A673 (cell line): Measurements from ENCODE around the gene ACSM4. TPM values are rescaled to one million over a fixed set of nuclear protein-coding genes. Genes with fewer than 3 reads are reported as not detected.

Experiments
- BruUV-seq: library from RNA; stranded (reverse); fragments of 400-500 nt; replicated peaks from 2 replicates; lab custom pipeline; 2021; lab: Mats Ljungman, UMichigan
- CTCF ChIA-PET: fragments of 300-600 bp; sonication (Branson Sonifier 250); formaldehyde crosslinking; loops from one replicate; lab custom pipeline; 2022; ENCODE audit warnings: antibody characterized with exemption; lab: Charles Lee
- POLR2A ChIA-PET: fragments of 300-600 bp; sonication (Branson Sonifier 250); formaldehyde crosslinking; loops from one replicate; lab custom pipeline; 2022; ENCODE audit warnings: antibody characterized with exemption; ENCODE audit not compliant: low non-redundant PET; lab: Charles Lee
- DNase-seq: peaks from one replicate; pipeline ENCODE4 v3.0.0-alpha.2; 2015; ENCODE audit warnings: low spot score
- H3K27ac ChIP-seq: fragments of 200-600 bp; sonication (generic); 2 replicates; pipeline ENCODE4 v1.5.1; 2016; ENCODE audit warnings: mixed run types, low read depth, mild to moderate bottlenecking, mixed read lengths, antibody characterized with exemption, low read length; ENCODE audit not compliant: poor library complexity, severe bottlenecking
- H3K27me3 ChIP-seq: fragments of 200-600 bp; sonication (generic); replicated peaks from 2 replicates; pipeline ENCODE4 v1.6.1; 2017; ENCODE audit warnings: mixed run types, low read depth, mild to moderate bottlenecking, mixed read lengths, antibody characterized with exemption, low read length; ENCODE audit not compliant: insufficient read depth, poor library complexity
- H3K36me3 ChIP-seq: fragments of 200-600 bp; sonication (generic); 2 replicates; pipeline ENCODE4 v1.6.1; 2016; ENCODE audit warnings: mixed run types, mild to moderate bottlenecking, mixed read lengths, antibody characterized with exemption, low read length; ENCODE audit not compliant: insufficient read depth, poor library complexity, severe bottlenecking
- H3K4me1 ChIP-seq: fragments of 200-600 bp; sonication (generic); 2 replicates; pipeline ENCODE4 v1.6.1; 2017; ENCODE audit warnings: mixed run types, mild to moderate bottlenecking, mixed read lengths, antibody characterized with exemption, low read length; ENCODE audit not compliant: insufficient read depth, poor library complexity, severe bottlenecking
- H3K4me3 ChIP-seq: fragments of 200-600 bp; sonication (generic); 2 replicates; pipeline ENCODE4 v1.5.1; 2016; ENCODE audit warnings: low read depth, mixed run types, mild to moderate bottlenecking, mixed read lengths, low read length; ENCODE audit not compliant: poor library complexity, severe bottlenecking
- H3K9me3 ChIP-seq: fragments of 200-600 bp; sonication (generic); 2 replicates; pipeline ENCODE4 v1.6.1; 2016; ENCODE audit warnings: mixed run types, low read depth, mild to moderate bottlenecking, mixed read lengths, antibody characterized with exemption, low read length; ENCODE audit not compliant: poor library complexity, severe bottlenecking
- CTCF ChIP-seq: fragments of 300-800, 200-600 bp; sonication (generic); conservative IDR thresholded peaks from 2 replicates; pipeline ENCODE4 v1.5.1; 2017; ENCODE audit warnings: low read depth, mild to moderate bottlenecking, antibody characterized with exemption, low read length, moderate library complexity, mixed read lengths
- EZH2 ChIP-seq: fragments of 200-600 bp; sonication (generic); IDR thresholded peaks from 2 replicates; pipeline ENCODE4 v1.6.1; 2017; ENCODE audit warnings: borderline replicate concordance, low read depth, mild to moderate bottlenecking, mixed read lengths, antibody characterized with exemption, low read length; ENCODE audit not compliant: poor library complexity, severe bottlenecking
- intact Hi-C: fragments of 100-400 bp; cut with micrococcal nuclease; formaldehyde crosslinking; loops from one replicate; pipeline ENCODE4 v1.10.0; 2022; ENCODE audit not compliant: unreplicated experiment
- total RNA-seq: library from RNA; stranded (reverse); gene quantifications from 2 replicates; pipeline ENCODE4 v1.2.3, GENCODE V29; 2021

The ACSM4 gene
- total RNA-seq, 1 experiment from 2014 or later = not detected

DNA sequence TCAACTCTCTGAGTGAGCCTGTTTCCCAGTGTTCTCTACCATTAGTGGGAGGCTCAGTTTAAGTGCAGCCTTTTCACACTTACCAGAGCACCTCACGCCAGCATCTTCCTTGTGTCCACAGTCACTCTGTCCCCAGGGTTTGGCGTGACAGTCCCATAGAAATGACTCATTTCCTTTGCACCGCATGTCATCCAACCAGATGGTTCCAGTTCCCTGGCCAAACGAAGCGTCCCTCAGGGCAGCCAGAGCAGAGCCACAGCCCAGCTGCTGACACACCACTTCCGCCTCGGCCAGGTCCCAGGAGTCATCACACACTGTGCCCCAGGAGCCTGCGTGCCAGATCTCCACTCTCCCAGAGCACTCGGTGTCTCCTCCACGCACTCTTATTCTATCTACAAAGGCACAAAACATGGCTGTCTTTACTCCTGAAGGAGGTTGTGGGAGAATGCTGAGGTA lies 65.4 kb downstream of the ACSM4 start:
- Histone ChIP-seq H3K36me3 (no peaks in the 10 kb centered on the region), H3K4me3 (no peak overlapping the region), H3K4me1 (no peaks in the 10 kb centered on the region), H3K9me3 (no peaks in the 10 kb centered on the region), H3K27ac (no peak overlapping the region), H3K27me3 (no peaks in the 10 kb centered on the region)
- TF ChIP-seq CTCF (no peak), EZH2 (no peak)
- ChIA-PET CTCF (no interaction called here), POLR2A (no interaction called here)
- peak; percentile 39 for DNase-seq
- intact Hi-C loops = no loop called here
- BruUV-seq = no TSS peak

GRCh38 chr12:7373226-7373625 lies 69.4 kb downstream of the ACSM4 start:
- no TSS peak for BruUV-seq
- H3K27ac ChIP-seq = no peak overlapping the region
- no peaks in the 10 kb centered on the region for H3K36me3 ChIP-seq
- DNase-seq = no peak
- TF ChIP-seq CTCF (no peak), EZH2 (no peak)
- intact Hi-C loops = no loop called here
- ChIA-PET CTCF (no interaction called here), POLR2A (no interaction called here)
- peaks cover 13% of the 10 kb centered on the region for H3K27me3 ChIP-seq
- no peaks in the 10 kb centered on the region for H3K4me1 ChIP-seq
- H3K4me3 ChIP-seq = no peak overlapping the region
- H3K9me3 ChIP-seq = no peaks in the 10 kb centered on the region

DNA sequence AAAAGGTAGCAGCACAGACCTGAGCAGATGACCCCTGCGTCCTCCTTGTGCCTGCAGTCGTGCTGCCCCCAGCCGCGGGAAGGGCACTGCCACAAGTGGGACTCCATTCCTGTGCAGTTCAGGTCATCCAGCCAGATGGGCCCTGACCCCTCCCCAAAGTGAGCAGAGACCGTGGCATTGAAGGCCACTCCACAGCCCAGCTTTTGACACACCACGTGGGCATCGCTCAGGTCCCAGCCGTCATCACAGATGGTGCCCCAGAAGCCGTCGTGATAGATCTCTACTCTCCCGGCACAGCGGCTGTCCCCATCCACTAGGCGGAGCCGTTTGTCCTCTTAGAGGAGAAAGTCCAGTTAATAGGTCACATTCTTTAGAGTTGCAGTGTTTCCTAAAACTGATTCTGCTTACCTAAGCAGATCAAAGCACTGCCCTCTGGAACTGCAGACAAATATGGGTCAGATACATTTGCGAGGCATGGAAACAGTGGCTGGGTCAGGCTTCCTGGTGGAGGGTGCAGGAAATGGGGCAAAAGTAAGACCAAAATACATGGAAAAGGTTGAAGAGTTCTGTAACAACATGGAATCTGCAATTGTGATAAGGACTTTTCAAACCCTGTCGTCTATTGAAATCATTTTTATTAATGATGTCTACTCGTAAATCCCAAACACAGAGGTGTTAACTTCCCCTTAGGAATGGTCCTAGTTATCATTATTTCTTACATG lies 70.7 kb downstream of the ACSM4 start:
- BruUV-seq = no TSS peak
- TF ChIP-seq CTCF (peak; percentile 55; the same call in 1 of the 2 replicates), EZH2 (no peak)
- CTCF ChIA-PET = no interaction called here
- DNase-seq = peak; percentile 48
- Histone ChIP-seq H3K27me3 (peaks cover 15% of the 10 kb centered on the region), H3K9me3 (no peaks in the 10 kb centered on the region), H3K4me1 (no peaks in the 10 kb centered on the region), H3K4me3 (no peak overlapping the region), H3K27ac (no peak overlapping the region), H3K36me3 (no peaks in the 10 kb centered on the region)
- POLR2A ChIA-PET = no interaction called here
- intact Hi-C loops = loop anchor here (5.0 kb wide), 1 partner anchor 88 kb away; no protein-coding TSS in a partner anchor
